Mammary epithelial cell (primary cell): ENCODE data around the gene PALD1.

ENCODE experiments used
- EZH2 ChIP-seq: IDR thresholded peaks from 2 replicates; pipeline ENCODE4 v1.6.1; 2012; ENCODE audit warnings: low read length, inconsistent platforms, borderline replicate concordance
- TF ChIP-seq, protein P1 (sequence below), 2 donors: IDR thresholded peaks in 1 of 2; conservative IDR thresholded peaks in 1 of 2; 2 replicates each; pipeline ENCODE4 v1.5.1; 2011 to 2012; ENCODE audit warnings: inconsistent platforms in 2 of 2, low read length in 2 of 2, mild to moderate bottlenecking in 2 of 2, control low read depth in 1 of 2, low read depth in 1 of 2; ENCODE audit not compliant: insufficient read depth in 1 of 2; ENCODE audit errors: extremely low read depth in 1 of 2

DNA sequence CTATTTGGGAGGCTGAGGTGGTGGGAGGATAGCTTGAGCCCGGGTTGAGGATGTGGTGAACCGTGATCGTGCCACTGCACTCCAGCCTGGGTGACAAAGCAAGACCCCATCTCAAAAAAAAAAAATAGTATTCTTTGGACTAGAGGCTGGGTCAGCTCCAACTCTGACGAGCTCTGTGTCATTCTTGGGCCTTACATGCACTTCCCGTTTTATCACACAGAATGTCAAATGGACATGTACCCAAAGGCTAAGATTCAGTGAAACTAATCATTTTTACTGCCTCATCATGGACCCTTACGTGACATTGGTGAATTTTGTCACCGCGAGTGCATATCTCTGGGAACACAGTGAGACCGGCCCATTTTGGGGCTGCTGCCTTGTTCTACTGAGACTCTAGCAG lies 27.3 kb downstream of the PALD1 start:
- TF ChIP-seq, protein P1, sequence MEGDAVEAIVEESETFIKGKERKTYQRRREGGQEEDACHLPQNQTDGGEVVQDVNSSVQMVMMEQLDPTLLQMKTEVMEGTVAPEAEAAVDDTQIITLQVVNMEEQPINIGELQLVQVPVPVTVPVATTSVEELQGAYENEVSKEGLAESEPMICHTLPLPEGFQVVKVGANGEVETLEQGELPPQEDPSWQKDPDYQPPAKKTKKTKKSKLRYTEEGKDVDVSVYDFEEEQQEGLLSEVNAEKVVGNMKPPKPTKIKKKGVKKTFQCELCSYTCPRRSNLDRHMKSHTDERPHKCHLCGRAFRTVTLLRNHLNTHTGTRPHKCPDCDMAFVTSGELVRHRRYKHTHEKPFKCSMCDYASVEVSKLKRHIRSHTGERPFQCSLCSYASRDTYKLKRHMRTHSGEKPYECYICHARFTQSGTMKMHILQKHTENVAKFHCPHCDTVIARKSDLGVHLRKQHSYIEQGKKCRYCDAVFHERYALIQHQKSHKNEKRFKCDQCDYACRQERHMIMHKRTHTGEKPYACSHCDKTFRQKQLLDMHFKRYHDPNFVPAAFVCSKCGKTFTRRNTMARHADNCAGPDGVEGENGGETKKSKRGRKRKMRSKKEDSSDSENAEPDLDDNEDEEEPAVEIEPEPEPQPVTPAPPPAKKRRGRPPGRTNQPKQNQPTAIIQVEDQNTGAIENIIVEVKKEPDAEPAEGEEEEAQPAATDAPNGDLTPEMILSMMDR (conservative IDR thresholded peaks at IDR 0.05 in 1 of 2, IDR thresholded peaks at IDR 0.05 in 1 of 2; ENCODE audit: extremely low read depth in 1 of 2, insufficient read depth in 1 of 2, low read depth in 1 of 2, low read length in 2 of 2): no peak
- no peak for TF ChIP-seq EZH2
